Activated T-helper 1 cell treated with anti-CD3 and anti-CD28 coated beads, Interleukin-12 subunit alpha, Interleukin-12 subunit beta, Interleukin-2, Interleukin-4 antibody, amounts not matched to agents 30 ng/mL and 10 ng/mL and 1 ng/mL, durations not matched to agents 14 hours and 24 hours and 36 hours (primary cell): ENCODE data around the gene FLYWCH1. TPM values are rescaled to one million over a fixed set of nuclear protein-coding genes. Genes with fewer than 3 reads are reported as not detected.

ENCODE experiments used
- DNase-seq: peaks from one replicate; pipeline ENCODE4 v3.0.0; 2021; ENCODE audit warnings: low spot score
- H3K27ac Mint-ChIP-seq: one replicate; pipeline ENCODE4 v1.8.0; 2021; ENCODE audit warnings: mild to moderate bottlenecking, mixed read lengths
- H3K27me3 Mint-ChIP-seq: one replicate; pipeline ENCODE4 v1.8.0; 2022; ENCODE audit warnings: mild to moderate bottlenecking, moderate library complexity, mixed read lengths; ENCODE audit not compliant: insufficient read depth
- H3K36me3 Mint-ChIP-seq: one replicate; pipeline ENCODE4 v1.8.0; 2021; ENCODE audit warnings: low read depth, mixed read lengths
- H3K4me1 Mint-ChIP-seq: one replicate; pipeline ENCODE4 v1.8.0; 2021; ENCODE audit warnings: low read depth, mixed read lengths
- H3K4me3 Mint-ChIP-seq: one replicate; pipeline ENCODE4 v1.8.0; 2021; ENCODE audit warnings: mild to moderate bottlenecking, moderate library complexity, mixed read lengths
- H3K9me3 Mint-ChIP-seq: one replicate; pipeline ENCODE4 v1.8.0; 2021; ENCODE audit warnings: mixed read lengths
- intact Hi-C: fragments of 100-400 bp; cut with micrococcal nuclease; formaldehyde crosslinking; loops from one replicate; pipeline ENCODE4 v1.15.1; 2024
- total RNA-seq: library from RNA; stranded (reverse); gene quantifications from 2 replicates; pipeline ENCODE4 v1.2.3, GENCODE V29; 2022

The FLYWCH1 gene
- total RNA-seq, 1 donor from 2014 or later: 61.1 TPM

GRCh38 chr16:2999929-3000328, 88.2 kb downstream of the FLYWCH1 start:
- H3K27me3 Mint-ChIP-seq: peaks cover 11% of the 10 kb centered on the region
- H3K4me1 Mint-ChIP-seq: no peaks in the 10 kb centered on the region
- H3K27ac Mint-ChIP-seq: no peak overlapping the region
- intact Hi-C loops: loop anchor here (5.0 kb wide), 1 partner anchor 33 kb away; the partner anchor contains the start of gene PAQR4
- H3K9me3 Mint-ChIP-seq: no peaks in the 10 kb centered on the region
- H3K36me3 Mint-ChIP-seq: no peaks in the 10 kb centered on the region
- no peak overlapping the region for H3K4me3 Mint-ChIP-seq
- DNase-seq: no peak

GRCh38 chr16:3000540-3000939, 88.8 kb downstream of the FLYWCH1 start:
- no peak overlapping the region for H3K27ac Mint-ChIP-seq
- no peaks in the 10 kb centered on the region for H3K4me1 Mint-ChIP-seq
- peaks cover 13% of the 10 kb centered on the region for H3K27me3 Mint-ChIP-seq
- DNase-seq: no peak
- intact Hi-C loops: loop anchor here (5.0 kb wide), 1 partner anchor 33 kb away; the partner anchor contains the start of gene PAQR4
- no peaks in the 10 kb centered on the region for H3K36me3 Mint-ChIP-seq
- H3K4me3 Mint-ChIP-seq: no peak overlapping the region
- no peaks in the 10 kb centered on the region for H3K9me3 Mint-ChIP-seq

Other genes with a start within 250 kb of the FLYWCH1 start
- gene KCTD5, start 229.4 kb upstream of the FLYWCH1 start, total RNA-seq: 63.9 and 69.6 TPM in 2 replicates
- gene PRSS27, start 191.7 kb upstream of the FLYWCH1 start, total RNA-seq: 1.7 and 1.8 TPM in 2 replicates
- gene SRRM2, start 159.3 kb upstream of the FLYWCH1 start, total RNA-seq: 631 and 639 TPM in 2 replicates
- gene ELOB, start 134.7 kb upstream of the FLYWCH1 start, total RNA-seq: 256 and 277 TPM in 2 replicates
- gene PRSS33, start 124.4 kb upstream of the FLYWCH1 start, total RNA-seq: 0.10 TPM in 1 of 2 replicates, not detected in the other
- gene PRSS41, start 113.5 kb upstream of the FLYWCH1 start, total RNA-seq: not detected in 2 replicates
- 9.2 and 10.1 TPM in 2 replicates for gene PRSS21, start 94.7 kb upstream of the FLYWCH1 start, total RNA-seq
- gene ZG16B, start 81.6 kb upstream of the FLYWCH1 start, total RNA-seq: 11.7 and 12.9 TPM in 2 replicates
- gene PRSS22, start 53.8 kb upstream of the FLYWCH1 start, total RNA-seq: not detected in 2 replicates
- gene FLYWCH2, start 28.7 kb upstream of the FLYWCH1 start, total RNA-seq: 22.9 and 25.4 TPM in 2 replicates
- 0.10 and 0.18 TPM in 2 replicates for gene KREMEN2, start 52.3 kb downstream of the FLYWCH1 start, total RNA-seq
- 40.1 and 44.0 TPM in 2 replicates for gene PAQR4, start 57.4 kb downstream of the FLYWCH1 start, total RNA-seq
- 151 and 152 TPM in 2 replicates for gene PKMYT1, start 68.5 kb downstream of the FLYWCH1 start, total RNA-seq
- not detected in 2 replicates for gene CLDN9, start 101.0 kb downstream of the FLYWCH1 start, total RNA-seq
- not detected in 2 replicates for gene CLDN6, start 106.3 kb downstream of the FLYWCH1 start, total RNA-seq
- gene TNFRSF12A, start 108.4 kb downstream of the FLYWCH1 start, total RNA-seq: 4.9 and 5.5 TPM in 2 replicates
- 30.0 and 30.9 TPM in 2 replicates for gene HCFC1R1, start 112.0 kb downstream of the FLYWCH1 start, total RNA-seq
- 48.3 and 49.0 TPM in 2 replicates for gene THOC6, start 112.1 kb downstream of the FLYWCH1 start, total RNA-seq
- 0.20 TPM in 1 of 2 replicates, not detected in the other for gene BICDL2, start 125.0 kb downstream of the FLYWCH1 start, total RNA-seq
- 11.9 and 12.8 TPM in 2 replicates for gene MMP25, start 134.6 kb downstream of the FLYWCH1 start, total RNA-seq
- gene IL32, start 153.7 kb downstream of the FLYWCH1 start, total RNA-seq: 993 TPM in 2 replicates
- 0.07 TPM in 1 of 2 replicates, not detected in the other for gene ZSCAN10, start 187.4 kb downstream of the FLYWCH1 start, total RNA-seq
- gene ZNF205, start 200.7 kb downstream of the FLYWCH1 start, total RNA-seq: 0.15 and 0.39 TPM in 2 replicates
- gene ZNF213, start 223.1 kb downstream of the FLYWCH1 start, total RNA-seq: 9.6 and 12.4 TPM in 2 replicates